Fibroblast of the aortic adventitia (primary cell): ENCODE data around the gene SH3PXD2A. TPM values are rescaled to one million over a fixed set of nuclear protein-coding genes. Genes with fewer than 3 reads are reported as not detected.

Source experiments
- DNase-seq: peaks from one replicate; pipeline ENCODE4 v3.0.0-alpha.2; 2010; ENCODE audit warnings: low read depth
- H3K4me3 ChIP-seq: 2 replicates; pipeline ENCODE4 v1.5.1; 2011; ENCODE audit warnings: low read depth, mild to moderate bottlenecking, control low read depth, low read length, moderate library complexity
- total RNA-seq: library from RNA; depleted of rRNA; stranded (reverse); fragments of >200 nt; gene quantifications from 2 replicates; pipeline ENCODE4 v1.2.3, GENCODE V29; 2012; ENCODE audit warnings: low replicate concordance
- TF ChIP-seq, protein P1 (sequence below): IDR thresholded peaks from 2 replicates; pipeline ENCODE4 v1.5.1; 2011; ENCODE audit warnings: mild to moderate bottlenecking, low read length, control low read depth, inconsistent platforms; ENCODE audit not compliant: insufficient read depth

Gene SH3PXD2A
- total RNA-seq, 1 donor = 20.4 TPM

DNA sequence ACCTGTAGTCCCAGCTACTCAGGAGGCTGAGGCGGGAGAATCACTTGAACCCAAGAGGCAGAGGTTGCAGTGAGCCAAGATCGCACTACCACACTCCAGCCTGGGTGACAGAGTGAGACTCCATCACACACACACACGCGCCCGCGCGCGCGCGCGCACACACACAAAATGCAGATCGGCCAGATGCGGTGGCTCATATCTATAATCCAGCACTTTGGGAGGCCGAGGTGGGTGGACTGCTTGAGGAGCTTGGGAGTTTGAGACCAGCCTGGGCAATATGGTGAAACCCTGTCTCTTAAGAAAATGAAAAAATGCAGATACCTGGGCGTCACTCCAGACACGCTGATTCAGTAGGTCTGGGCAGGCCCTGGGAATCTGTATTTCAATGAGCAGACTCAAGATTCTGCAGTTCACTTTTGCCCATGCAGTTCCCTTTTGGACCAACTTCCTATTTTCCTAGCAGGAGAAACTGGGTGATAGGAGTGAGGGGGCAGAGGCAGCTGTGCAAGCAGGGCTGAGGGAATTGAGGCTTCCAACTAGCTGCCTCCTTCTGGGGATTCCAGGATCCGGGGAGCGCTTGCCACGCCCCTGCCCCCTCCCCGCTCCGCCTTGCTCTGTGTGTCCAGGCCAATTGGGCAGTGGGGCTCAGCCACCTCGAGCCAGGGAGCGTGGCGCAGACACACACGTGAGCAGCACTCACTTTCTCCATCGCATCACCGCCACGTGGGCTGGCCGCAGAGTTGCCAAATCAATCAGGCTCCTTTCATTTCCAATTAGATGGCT, 173.6 kb downstream of the SH3PXD2A start:
- no peak for DNase-seq
- TF ChIP-seq, protein P1, sequence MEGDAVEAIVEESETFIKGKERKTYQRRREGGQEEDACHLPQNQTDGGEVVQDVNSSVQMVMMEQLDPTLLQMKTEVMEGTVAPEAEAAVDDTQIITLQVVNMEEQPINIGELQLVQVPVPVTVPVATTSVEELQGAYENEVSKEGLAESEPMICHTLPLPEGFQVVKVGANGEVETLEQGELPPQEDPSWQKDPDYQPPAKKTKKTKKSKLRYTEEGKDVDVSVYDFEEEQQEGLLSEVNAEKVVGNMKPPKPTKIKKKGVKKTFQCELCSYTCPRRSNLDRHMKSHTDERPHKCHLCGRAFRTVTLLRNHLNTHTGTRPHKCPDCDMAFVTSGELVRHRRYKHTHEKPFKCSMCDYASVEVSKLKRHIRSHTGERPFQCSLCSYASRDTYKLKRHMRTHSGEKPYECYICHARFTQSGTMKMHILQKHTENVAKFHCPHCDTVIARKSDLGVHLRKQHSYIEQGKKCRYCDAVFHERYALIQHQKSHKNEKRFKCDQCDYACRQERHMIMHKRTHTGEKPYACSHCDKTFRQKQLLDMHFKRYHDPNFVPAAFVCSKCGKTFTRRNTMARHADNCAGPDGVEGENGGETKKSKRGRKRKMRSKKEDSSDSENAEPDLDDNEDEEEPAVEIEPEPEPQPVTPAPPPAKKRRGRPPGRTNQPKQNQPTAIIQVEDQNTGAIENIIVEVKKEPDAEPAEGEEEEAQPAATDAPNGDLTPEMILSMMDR = no peak
- H3K4me3 ChIP-seq = no peak overlapping the region

DNA sequence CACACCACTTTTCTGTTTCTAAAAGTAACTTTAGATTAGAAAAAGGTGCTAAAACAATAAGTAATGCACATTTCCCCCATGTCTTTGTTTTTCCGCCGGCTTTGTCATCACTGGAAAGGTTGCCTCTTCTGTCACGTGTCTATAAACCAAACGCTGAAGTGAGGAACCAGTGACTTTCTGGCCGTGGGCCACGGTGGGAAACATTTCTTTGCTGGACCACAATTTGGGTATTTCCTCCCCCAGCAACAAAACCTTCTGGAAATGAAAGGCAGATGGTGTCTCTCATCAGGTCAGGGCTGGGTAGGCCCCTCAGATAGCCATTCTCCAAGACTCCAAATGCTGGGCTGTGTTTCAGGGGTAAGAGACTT, 174.5 kb downstream of the SH3PXD2A start:
- H3K4me3 ChIP-seq = no peak overlapping the region
- DNase-seq = no peak
- TF ChIP-seq, protein P1 = no peak

DNA sequence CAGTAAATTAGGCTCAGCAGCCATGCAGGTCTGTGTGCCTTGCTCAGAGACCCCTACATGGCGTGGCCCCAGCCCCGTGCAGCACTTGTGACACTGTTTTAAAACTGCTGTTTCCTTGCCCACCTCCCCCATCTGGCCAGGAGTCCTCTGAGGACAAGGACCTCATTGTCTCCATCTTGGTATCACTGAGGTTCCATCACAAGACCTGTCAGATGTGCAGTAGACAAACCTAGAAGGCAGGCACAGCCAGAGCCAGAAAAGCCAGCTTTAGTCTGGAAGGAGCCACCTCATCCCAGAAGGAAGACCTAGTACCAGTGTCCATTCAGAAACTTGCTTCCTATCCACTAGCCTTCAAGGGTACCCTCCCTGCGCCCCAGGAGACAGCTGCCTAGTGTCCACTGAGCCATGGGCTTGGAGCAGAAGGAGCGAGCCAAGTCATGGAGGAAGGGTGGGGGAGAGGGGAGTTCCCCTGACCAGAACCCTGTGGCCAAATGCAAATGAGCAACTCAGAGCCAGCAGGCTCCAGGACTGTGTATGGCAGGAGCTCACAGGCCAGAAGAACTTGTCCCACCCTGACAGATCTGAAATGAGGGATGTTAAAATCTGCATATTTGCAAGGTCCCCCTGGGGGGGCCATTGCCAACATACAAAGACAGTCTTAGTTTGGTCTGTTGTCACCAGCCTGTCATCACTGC, 176.1 kb downstream of the SH3PXD2A start:
- TF ChIP-seq, protein P1 = no peak
- H3K4me3 ChIP-seq = no peak overlapping the region
- DNase-seq = peak; percentile 38

DNA sequence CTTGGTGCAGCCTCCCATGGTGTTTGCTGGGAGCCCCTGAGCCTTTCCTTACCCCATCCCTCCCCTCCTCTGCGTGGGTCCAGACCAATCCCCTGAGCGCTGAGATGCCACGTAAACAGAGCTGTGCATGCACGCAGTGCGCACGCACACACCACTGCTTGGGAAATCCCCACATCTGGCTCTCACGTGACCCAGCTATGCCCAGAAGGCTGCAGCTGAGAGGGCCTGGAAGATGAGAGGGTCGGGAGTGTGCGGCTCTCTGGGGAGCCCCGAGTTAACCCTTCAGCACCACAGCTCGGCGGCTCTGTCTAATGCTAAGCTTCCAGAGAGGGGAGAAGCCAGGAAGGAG, 177.2 kb downstream of the SH3PXD2A start:
- peak; percentile 98 for DNase-seq
- TF ChIP-seq, protein P1 = no peak
- peak overlapping the region; percentile 59 for H3K4me3 ChIP-seq

DNA sequence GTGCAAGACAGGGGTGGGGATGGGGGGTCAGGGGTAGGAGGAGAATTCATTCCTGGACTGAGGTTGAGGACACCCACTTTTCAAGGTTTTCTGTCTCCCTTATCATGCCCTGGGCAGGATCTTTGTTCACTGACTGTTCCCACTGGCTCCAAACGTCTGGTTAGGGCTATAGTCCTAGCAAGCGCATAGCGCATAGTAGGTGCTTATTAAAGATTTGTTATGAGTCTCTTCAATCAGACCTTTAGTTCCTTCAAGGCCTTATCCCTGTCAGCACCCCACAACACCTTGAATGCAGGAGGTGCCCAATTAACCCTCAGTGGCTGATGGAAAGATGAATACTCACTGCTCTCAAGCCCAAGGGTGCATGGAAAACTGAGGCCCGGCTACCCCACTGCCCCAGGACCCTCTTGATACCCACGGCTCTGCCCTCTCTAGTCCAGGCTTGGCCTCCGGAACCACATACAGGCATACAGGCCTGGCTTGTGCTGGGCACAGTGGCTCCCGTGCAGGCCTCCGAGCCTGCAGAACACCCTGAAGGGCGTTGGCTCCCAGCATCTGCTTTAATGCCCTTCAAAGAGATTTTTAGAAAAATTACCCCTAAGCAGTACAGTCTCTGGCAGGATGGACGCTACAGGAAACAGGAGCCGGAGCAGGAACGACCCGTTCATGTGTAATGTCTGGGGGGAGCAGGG, 177.7 kb downstream of the SH3PXD2A start:
- TF ChIP-seq, protein P1 = no peak
- no peak for DNase-seq

DNA sequence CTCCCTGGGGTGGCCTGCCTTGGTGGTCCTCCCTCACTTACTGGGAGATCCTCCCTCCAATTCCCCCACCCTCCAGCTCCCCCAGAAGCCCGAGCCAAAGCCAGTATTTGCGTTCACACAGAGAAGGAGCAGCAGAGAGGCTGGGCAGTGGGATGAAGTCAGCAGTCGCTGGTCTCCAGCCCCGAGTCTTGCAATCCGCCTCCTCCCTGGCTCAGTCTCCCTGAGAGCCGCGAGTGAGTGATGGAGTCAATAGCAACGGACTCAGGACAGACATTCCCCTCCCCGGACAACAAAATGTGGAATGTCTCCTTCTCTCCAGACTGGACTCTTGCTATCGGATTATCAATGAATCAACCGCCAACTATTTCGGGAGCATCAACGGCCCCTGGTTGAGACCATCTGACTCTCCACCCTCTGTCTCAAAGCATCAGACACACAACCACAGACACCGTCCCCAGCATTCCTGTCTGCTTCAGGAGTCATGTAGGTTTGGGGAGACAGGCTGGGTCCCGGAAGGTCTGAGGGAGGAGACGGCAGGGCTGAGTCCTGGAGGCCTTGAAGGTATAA, 178.4 kb downstream of the SH3PXD2A start:
- TF ChIP-seq, protein P1 = no peak
- peak overlapping the region; percentile 59 for H3K4me3 ChIP-seq
- peak; percentile 95 for DNase-seq

More for the DNA sequence above, 177.7 kb downstream of the SH3PXD2A start:
- peak overlapping the region; percentile 59 for H3K4me3 ChIP-seq
